Fibroblast of gingiva (primary cell): ENCODE measurements around the gene RAMP2.
"Not testable (repeated sequence)": the region's sequence is repeated elsewhere in the genome, so short reads cannot be mapped to it uniquely, and the experiment has no call there.

Source experiments
- DNase-seq: peaks from one replicate; pipeline ENCODE4 v3.0.0-alpha.2; 2011; ENCODE audit warnings: low read depth

The RAMP2 gene, protein sequence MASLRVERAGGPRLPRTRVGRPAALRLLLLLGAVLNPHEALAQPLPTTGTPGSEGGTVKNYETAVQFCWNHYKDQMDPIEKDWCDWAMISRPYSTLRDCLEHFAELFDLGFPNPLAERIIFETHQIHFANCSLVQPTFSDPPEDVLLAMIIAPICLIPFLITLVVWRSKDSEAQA

GRCh38 chr17:42760652-42761581, at the start of gene RAMP2:
Gene RAMP2, plus strand, starts transcription at chr17:42761227. Its CDS starts 35 bp downstream, at chr17:42761262.
- no peak for DNase-seq

GRCh38 chr17:42720996-42721583, 39.9 kb upstream of the RAMP2 start:
- DNase-seq: peak; percentile 56

- no peak for DNase-seq
Observed at GRCh38 chr17:42723636-42724035, 37.4 kb upstream of the RAMP2 start.

DNA sequence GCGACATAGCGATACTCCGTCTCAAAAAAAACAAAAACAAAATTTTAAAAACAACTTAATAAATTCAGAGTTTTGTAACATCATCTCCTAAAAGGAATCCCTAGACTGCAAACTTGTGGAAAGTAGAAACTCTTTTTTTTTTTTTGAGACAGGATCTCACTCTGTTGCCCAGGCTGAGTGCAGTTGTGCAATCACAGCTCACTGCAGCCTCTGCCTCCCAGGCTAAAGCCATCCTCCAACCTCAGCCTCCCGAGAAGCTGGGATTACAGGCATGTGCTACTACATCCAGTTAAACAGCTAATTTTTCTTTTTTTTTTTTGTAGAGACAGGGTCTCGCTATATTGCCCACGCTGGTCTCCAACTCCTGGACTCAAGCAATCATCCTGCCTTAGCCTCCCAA, 35.9 kb upstream of the RAMP2 start:
- no peak for DNase-seq

DNA sequence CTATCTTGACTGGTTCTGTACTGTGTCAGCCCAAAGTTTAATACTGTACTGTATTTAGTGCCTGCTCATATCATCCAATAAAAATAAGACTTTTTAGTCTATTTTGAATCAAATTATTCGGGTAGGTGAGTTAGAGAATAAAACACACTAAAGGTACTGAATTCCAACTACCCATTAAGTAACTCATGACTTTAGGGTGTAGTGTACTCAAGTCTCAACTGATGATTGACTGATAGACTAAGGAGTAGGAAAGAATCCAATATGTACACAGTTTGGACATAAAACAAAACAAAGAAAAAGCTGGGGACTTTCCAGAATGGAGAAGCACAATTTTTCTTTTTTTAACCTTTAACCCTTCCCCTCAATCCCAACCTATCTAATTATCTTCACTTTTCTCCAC, 20.3 kb upstream of the RAMP2 start:
- no peak for DNase-seq

- not testable (repeated sequence) for DNase-seq
Observed at GRCh38 chr17:42742916-42743315, 18.1 kb upstream of the RAMP2 start.

GRCh38 chr17:42743595-42744282, 17.3 kb upstream of the RAMP2 start:
- no peak for DNase-seq

DNA sequence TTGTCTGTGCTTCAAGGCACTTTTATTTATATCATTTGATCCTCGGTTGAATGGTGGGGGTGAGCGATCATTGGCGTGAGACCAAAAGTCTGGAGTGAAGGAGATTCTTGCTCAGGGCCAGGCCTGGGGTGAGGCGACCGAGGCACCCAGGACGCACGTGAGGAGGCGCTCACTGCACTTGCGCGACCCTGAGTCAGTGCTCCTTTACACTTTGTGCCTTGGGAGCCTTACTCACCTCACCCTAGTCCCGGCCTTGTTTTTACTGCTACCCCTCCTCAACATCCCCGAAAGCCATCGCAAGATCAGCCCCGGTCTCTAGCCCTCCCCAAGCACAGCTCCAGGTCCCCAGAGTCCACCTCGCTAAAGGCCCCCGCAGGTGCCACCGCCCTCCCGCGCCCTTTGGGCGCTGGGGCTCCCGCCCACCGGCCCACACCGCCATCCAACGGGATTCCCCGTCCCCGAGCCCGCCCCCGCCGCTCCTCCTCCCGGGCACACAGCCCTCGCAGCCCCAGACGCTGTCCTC, 16.7 kb upstream of the RAMP2 start:
- DNase-seq: peak; percentile 44

GRCh38 chr17:42744806-42745617, 16.0 kb upstream of the RAMP2 start, which contains the start of gene EZH1:
Gene EZH1, minus strand, starts transcription at chr17:42745040. Its CDS starts 16,099 bp downstream, at chr17:42728941.
- peak; percentile 85 for DNase-seq

DNA sequence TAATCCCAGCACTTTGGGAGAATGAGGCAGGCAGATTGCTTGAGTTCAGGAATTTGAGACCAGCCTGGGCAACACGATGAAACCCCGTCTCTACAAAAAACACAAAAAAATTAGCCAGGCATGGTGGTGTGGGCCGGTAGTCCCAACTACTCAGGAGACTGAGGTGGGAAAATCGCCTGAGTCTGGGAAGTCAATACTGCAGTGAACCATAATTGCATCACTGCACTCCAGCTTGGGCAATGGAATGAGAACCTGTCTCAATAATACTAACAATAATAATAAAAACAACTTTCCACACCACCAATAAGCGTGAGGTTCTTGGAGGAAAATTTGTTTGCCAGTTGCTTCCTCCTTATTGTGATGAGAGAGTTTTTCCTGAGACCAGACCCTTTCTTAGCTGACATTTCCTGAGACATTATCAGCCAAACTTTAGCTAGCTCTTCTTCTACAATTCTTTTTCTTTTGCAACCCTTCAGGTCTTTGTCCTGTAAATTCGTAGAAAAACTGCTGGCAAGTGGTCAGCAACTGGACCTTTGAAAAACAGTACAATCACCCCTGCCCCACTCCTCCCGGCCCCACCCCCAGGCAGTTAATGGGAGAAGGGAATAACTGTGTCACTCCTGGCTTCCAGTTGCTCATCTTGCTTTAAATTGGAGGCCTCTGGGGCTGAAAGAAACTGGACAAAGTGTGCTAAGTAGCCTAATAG, 12.7 kb upstream of the RAMP2 start:
- peak; percentile 36 for DNase-seq

DNA sequence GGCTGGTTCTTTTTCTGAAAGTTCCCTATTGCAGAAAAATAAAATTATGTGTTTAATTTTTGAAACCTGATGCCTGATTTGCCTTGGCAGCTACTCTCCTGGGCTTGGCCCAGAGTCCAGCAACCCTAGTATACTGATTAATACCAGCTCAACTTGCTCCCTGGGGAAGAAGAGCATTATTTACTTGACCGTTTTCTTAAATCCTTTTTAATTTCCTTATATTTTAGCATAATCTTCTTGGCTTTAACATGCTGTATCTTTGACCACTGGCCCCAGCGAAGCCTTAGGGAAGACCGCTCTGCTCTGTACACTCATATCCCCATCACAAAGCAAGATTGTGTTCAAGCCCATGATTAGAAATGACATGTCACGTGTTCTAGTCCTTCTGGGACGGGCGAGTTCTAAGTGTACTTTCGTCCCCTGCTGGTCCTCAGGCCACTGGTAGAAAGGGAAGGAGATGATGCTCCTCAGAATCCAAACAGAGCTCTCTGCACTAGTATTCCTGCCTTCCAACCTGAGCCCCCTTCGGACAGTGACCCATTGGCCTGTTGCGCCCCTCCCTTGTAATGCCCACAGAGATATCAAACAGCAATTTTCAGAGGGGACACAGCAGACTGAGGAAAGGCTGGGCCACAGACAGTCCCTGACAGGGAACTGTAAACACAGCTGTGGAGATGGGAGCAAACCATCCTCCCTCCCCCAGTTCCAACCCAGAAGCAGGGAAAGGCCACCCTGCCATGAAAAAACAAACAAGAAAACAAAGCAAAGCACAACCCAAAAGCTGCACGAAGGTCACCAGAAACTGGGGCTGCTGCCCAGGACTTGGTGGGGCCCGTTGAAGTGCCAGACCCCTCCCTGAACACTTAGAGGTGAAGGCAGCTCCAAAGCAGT, 11.9 kb upstream of the RAMP2 start:
- peak; percentile 84 for DNase-seq

GRCh38 chr17:42750739-42751344, 10.2 kb upstream of the RAMP2 start:
- DNase-seq: no peak

DNA sequence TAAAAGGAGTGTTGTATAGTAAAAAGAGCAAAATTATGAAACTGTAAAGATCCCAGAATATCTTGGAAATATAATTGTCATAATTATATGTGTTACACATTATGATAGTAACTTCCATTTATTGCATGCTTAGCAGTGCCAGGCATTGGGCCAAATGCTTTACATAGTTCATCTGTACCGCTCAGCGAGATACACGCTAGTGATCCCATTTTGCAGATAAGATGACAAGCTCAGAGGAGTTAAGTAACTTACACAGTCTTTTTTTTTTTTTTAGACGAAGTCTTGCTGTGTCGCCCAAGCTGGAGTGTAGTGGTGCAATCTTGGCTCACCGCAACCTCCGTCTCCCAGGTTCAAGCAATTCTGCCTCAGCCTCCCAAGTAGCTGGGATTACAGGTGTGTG, 9.4 kb upstream of the RAMP2 start:
- DNase-seq: no peak

DNA sequence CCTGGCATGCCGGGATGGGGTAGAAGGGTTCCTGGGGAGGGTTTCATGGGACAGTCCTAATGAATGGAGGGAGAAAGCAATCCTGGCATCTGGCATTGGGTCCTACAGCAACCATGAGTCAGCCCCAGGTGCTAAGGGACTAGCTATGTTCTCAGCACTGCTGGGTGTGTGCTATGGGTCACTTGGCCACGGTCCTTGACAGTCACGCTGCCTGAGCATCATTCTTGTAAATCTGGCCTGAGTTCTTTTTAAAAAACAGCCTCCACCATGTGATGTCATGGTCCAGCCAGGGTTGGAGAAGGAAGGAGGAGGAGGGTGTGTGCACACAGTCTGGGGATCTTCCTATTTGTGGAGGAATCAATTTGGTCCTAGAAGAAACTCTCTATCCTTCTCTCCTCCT, 6.2 kb upstream of the RAMP2 start:
- DNase-seq: peak; percentile 66

DNA sequence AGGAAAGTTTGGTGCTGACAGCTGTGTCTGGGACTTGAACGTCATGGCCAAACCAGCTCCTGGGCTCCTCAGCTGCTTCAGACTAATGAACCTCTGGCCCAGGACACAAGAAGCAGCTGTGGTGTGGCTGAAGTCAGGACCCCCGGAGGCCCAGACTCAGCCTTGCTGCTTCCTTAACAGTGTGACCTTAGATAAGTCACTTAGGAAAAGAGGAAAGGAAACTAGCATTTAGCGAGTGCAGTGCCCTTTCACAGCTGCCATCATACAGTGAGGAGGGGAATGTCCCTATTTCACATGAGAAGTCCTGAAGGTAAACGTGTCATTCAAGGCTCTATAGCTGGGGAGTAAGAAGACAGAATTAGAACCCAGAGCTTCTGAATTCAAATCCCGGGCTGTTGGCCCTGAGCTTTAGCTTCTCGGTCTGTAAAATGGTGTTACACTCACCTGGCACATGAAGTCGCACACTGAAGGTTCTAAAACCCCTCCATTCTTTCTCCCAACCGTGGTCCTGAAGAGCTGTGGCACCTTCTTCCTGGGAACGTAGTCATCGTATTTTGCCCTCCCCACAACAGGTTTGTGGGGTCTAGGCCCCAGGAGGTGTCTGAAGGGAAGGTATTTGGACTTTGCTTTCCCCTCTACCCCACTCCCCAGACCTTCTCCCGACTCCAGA, 910 bp upstream of the RAMP2 start:
- DNase-seq: no peak

DNA sequence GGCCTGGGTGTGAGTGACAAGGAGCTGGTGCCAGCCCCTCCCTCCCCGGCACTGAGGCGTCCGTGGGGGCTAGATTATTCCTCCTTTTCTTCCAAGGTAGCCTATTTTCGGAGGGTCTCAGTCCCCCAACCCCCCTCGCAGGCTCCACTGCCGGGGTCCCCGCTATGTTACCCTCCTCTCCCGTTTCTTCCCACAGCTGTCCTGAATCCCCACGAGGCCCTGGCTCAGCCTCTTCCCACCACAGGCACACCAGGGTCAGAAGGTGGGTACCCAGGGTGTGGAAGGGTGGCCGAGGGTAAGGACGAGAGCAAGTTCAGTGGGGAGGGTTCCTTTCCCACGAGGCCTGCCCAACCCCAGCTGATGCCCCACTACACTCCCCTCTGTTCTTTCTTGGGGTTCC, 611 bp downstream of the RAMP2 start:
- no peak for DNase-seq

GRCh38 chr17:42766124-42766523, 5.1 kb downstream of the RAMP2 start:
- peak; percentile 21 for DNase-seq

GRCh38 chr17:42767512-42767911, 6.5 kb downstream of the RAMP2 start:
- no peak for DNase-seq

- not testable (repeated sequence) for DNase-seq
Observed at GRCh38 chr17:42768006-42768405, 7.0 kb downstream of the RAMP2 start.
